Omental fat pad (tissue), 4 donors: ENCODE measurements around the gene TAGAP. TPM values are rescaled to one million over a fixed set of nuclear protein-coding genes. Genes with fewer than 3 reads are reported as not detected.

Experiments used
- ATAC-seq: fragments of 150-250 bp; one replicate; pipeline ENCODE4 v1.9.1; 2016; ENCODE audit warnings: mild to moderate bottlenecking, moderate library complexity; ENCODE audit not compliant: low FRiP score
- DNase-seq: peaks from one replicate; pipeline ENCODE4 v3.0.0-alpha.2; 2019; ENCODE audit warnings: low spot score
- total RNA-seq, 4 donors: library from RNA; depleted of rRNA; stranded (reverse); fragments of >200 nt; gene quantifications; one replicate each; pipeline ENCODE4 v1.1.0, GENCODE V29; 2016
- TF ChIP-seq, protein P1 (sequence below), 3 donors: fragments of 450-650 bp; IDR thresholded peaks; one replicate each; pipeline ENCODE4 v1.5.1; 2016 to 2017; ENCODE audit warnings: antibody characterized with exemption in 3 of 3, mild to moderate bottlenecking in 3 of 3, moderate library complexity in 2 of 3

The TAGAP gene
- total RNA-seq, 4 donors from 2014 or later, result 3.1 to 5.7 (median 4.8) TPM

DNA sequence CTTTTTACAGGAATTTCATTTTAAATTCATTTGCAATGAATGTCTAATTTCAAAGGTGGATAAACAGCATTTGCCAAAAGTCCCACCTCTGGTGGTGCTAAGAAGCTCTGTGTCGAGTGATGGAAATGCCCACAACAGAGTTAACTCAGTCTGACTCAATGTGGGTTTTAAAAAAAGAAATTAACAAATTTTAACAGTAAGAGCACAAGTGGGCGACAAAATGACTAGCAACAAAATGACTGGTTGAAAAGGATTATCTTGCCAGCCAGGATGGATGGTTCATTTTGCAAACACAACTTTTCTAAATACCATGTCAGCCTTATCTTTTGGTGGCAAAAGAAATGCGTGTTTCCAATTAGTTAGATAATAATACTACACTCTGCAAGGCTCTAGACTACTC is 14.3 kb upstream of the TAGAP start:
- no peak for DNase-seq
- ATAC-seq, result no peak
- TF ChIP-seq, protein P1, sequence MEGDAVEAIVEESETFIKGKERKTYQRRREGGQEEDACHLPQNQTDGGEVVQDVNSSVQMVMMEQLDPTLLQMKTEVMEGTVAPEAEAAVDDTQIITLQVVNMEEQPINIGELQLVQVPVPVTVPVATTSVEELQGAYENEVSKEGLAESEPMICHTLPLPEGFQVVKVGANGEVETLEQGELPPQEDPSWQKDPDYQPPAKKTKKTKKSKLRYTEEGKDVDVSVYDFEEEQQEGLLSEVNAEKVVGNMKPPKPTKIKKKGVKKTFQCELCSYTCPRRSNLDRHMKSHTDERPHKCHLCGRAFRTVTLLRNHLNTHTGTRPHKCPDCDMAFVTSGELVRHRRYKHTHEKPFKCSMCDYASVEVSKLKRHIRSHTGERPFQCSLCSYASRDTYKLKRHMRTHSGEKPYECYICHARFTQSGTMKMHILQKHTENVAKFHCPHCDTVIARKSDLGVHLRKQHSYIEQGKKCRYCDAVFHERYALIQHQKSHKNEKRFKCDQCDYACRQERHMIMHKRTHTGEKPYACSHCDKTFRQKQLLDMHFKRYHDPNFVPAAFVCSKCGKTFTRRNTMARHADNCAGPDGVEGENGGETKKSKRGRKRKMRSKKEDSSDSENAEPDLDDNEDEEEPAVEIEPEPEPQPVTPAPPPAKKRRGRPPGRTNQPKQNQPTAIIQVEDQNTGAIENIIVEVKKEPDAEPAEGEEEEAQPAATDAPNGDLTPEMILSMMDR (IDR thresholded peaks at IDR 0.05), result no peak

DNA sequence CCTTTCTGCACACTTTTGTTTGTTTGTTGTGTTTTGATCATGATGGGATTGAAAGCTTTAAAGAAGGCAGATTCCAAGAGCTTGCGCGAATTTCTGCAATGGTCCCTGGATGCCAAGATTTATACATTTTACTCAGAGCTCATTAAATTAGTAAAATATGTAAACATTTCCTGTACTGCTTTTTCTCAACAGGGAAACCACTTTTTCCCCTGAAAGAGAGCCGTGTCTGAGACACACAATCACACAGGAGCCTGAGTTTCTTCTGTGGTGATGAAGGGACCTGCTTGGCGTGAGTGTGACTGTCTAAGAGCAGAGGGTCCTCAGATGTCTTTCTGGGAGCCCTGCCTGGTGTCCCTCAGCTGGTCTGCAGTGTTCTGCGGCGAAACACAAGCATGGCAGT is 12.1 kb upstream of the TAGAP start:
- DNase-seq (no peak), ATAC-seq (no peak)
- TF ChIP-seq, protein P1 (IDR thresholded peaks at IDR 0.05), result no peak

DNA sequence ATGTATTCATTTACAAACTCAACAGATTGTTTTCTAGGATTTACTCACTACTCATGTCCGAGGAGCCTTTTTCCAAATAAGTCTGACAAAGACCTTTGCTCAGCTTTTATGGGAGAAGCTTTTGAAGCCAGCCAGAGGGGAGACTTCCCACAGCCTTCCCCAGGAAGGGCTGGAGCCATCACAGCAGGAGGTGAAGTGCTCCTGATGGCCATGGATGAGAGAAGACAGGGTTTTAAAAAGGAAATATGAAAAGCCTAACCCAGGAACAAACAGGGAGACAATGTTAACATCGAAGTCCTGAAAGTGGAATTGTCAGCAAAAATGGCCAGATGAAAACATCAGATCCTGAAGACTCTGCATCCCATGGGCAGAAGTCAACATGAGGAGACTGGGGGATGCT is 11.6 kb upstream of the TAGAP start:
- ATAC-seq (no peak), DNase-seq (no peak)
- TF ChIP-seq, protein P1 (IDR thresholded peaks at IDR 0.05), result no peak

DNA sequence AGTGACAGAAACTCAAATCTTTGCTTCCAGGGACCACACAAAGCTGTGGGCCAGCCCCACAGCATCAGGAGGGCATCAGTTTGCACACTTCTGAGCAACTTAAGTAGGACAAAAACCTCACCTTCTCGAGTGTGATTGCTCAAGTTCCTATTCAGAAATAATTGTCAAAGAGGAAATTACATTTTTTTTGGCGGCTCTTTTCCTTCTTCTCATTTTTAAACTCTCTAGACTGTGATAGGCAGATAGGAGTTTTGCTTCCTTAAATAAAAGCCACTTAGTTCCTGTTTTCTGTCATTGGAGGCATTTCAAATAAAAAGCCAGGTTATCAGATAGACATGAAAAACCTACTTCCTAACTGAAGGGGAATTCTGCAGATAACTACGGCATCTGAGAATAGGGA is 11.2 kb upstream of the TAGAP start:
- DNase-seq, result no peak
- TF ChIP-seq, protein P1 (IDR thresholded peaks at IDR 0.05), result no peak
- ATAC-seq, result no peak

DNA sequence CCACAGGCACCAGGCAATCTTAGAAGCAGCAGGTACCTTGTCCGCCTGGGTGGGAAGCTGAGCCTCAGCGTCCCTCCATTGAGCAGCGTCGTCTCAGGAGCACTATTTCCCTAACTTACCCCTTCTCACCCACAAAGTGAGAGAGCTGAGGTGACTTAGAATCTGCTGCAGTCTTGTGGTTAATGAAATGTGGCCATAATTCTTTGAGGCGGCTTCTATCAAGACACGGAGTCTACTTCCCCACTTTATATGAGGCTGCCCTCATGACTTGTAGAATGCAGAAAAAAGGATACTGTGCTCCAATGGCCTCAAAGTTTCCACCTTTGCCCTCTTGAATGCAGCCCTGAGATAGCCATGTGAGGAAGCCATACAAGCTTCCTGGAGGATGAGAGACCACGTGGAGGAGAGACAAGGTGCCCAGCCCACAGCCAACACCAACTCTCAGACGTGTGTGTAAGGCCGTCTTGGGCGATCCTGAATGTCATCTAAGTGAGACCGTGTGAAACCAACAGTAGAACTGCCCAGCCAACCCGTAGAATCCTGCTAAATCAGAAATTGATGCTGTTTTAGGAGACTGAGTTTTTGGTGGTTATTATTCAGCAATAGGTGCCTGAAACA is 9.1 kb upstream of the TAGAP start:
- DNase-seq (no peak), ATAC-seq (no peak)
- TF ChIP-seq, protein P1 (IDR thresholded peaks at IDR 0.05), result no peak

DNA sequence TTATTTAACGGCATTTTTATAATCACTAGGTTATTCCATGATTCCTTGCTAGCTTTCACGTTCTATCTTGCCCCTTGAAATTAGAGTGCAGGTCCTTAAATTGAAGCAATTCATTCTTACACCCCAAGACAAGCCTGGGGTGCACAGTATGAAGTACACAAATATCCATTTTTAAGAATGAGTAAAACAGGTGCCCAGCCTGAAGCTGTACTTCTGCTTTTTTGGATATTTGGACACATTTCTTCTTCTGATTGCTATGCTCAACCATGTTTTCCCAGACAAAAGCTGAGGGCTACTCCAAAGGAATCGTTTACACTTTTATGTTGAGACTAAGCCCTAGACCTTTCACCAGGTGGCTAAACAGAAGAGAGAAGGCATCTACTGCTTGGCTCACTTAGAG is 7.9 kb upstream of the TAGAP start:
- TF ChIP-seq, protein P1 (IDR thresholded peaks at IDR 0.05), result no peak
- no peak for ATAC-seq
- no peak for DNase-seq

DNA sequence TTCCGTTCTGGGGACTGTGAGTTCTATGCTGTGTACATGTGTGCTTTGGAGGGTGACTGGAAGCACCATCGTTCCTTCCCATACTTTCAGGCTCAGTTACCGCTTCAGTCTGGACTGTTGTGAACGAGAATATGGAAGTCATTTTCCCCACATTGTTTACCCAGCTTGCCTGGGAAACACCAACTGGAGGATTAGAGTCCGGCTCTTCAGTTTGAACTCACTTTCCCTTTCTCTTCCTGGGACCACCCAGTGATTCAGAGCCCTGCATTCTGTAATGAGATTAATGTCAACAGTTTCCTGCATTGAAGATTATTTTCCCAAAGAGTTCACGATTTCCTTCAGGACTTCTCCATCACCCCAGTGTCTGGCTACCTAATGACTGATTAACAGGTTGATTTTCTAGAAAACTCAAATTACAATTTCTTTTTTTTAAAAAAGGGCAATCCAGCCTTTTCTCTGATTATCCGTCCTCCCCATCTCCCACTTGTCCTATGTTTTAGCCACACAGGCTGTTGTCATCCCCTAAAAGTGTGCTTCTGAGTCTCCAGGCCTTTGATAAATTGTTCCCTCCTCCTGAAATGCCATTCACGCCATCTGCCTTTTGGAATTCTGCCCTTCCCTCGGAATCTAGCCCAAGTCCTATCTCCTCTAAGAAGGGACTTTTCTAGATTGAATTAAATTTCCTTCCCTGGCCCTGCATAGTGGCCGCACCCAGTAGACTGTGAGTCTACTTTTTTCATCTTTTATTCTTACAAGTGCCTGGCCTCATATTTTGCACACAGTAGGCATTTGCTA is 3.3 kb upstream of the TAGAP start:
- TF ChIP-seq, protein P1 (IDR thresholded peaks at IDR 0.05), result no peak
- no peak for DNase-seq
- no peak for ATAC-seq
